Limb (tissue), 2 donors: ENCODE measurements around the gene AACS.
"Not testable (repeated sequence)": the region's sequence is repeated elsewhere in the genome, so short reads cannot be mapped to it uniquely, and the experiment has no call there.

Source experiments
- DNase-seq, 2 donors: peaks; one replicate each; pipeline ENCODE4 v3.0.0-alpha.2; 2016; ENCODE audit errors: extremely low spot score in 2 of 2

The AACS gene

DNA sequence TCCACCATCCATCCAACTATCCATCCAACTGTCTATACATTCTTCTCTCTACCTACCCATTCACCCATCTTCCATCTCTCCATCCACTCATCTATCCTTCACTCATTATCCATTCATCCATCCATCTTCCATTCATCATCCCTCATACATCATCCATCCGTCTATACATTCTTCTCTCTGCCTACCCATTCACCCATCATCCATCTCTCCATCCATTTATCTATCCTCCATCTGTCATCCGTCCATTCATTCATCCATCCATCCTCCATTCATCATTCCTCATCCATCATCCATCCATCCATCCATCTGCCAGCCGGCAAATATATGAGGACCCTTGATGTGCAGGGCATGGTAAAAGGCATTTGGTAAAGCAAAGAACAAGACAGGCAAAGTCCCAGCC is 25.2 kb downstream of the AACS start:
- no peak for DNase-seq

- DNase-seq, result no peak
Observed at GRCh38 chr12:125091401-125091800, 26.2 kb downstream of the AACS start.

DNA sequence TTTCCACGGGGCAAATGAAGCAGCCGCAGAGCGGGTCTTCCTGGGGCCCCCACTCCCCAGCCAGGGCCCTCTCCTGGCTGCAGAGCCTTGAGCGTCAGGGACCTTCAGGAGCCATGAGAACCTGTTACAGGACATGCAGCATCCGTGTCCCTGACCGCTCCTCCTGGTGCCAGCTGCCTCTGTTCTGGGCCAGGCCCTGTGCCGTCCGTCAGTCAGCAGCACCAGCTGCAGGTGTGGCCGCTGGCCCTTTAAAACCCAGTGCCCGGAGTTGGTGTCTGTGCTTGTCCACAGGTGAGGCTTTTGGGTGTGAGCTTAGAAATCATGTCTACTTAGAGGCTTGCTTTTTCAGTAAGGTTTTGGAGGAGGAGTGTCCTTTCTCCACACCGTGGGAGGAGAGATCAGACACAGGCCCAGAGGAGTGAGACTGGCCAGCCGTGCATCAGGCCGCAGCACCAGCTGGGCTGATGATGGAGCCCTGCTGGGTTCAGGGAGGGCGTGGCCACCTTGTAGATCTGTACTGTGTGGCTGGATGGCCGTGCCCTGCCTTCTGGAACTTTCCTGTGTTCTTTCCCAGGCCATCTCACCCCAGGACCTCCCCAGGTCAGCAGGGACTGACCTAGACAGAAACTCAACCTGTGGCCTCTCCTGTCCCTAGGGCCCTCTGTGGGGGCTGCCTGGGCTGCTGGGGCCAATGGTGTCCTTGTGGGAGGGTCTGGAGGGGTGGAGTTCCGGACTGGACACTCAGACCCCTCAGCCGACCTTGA is 27.1 kb downstream of the AACS start:
- no peak for DNase-seq

- DNase-seq, result no peak
Observed at GRCh38 chr12:125092872-125093680, 27.8 kb downstream of the AACS start.

GRCh38 chr12:125093681-125094330 is 28.6 kb downstream of the AACS start:
- no peak for DNase-seq

DNA sequence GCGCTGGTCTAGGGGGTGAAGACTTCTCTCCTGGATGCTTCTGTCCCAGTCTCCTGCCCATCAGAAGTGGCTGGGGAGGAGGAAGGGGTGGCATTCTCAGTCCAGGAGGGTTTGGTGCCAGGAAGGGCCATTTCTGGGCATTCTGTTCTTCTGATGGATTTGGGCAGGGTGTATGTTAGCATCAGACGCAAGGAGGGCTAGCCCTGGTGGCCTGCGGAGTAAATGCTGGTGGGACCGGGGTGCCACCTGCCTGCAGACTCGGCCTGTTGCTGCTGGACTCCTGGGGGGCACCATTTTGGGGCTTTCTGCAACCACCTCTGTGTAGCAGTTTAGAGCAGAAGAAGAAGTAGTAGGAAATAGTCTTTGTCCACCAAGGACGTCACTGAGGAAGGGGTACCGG is 31.7 kb downstream of the AACS start:
- no peak for DNase-seq

- no peak for DNase-seq
Observed at GRCh38 chr12:125097427-125097826, 32.2 kb downstream of the AACS start.

GRCh38 chr12:125098676-125099408 is 33.6 kb downstream of the AACS start:
- no peak for DNase-seq

- no peak for DNase-seq
Observed at GRCh38 chr12:125099409-125099782, 34.2 kb downstream of the AACS start.

DNA sequence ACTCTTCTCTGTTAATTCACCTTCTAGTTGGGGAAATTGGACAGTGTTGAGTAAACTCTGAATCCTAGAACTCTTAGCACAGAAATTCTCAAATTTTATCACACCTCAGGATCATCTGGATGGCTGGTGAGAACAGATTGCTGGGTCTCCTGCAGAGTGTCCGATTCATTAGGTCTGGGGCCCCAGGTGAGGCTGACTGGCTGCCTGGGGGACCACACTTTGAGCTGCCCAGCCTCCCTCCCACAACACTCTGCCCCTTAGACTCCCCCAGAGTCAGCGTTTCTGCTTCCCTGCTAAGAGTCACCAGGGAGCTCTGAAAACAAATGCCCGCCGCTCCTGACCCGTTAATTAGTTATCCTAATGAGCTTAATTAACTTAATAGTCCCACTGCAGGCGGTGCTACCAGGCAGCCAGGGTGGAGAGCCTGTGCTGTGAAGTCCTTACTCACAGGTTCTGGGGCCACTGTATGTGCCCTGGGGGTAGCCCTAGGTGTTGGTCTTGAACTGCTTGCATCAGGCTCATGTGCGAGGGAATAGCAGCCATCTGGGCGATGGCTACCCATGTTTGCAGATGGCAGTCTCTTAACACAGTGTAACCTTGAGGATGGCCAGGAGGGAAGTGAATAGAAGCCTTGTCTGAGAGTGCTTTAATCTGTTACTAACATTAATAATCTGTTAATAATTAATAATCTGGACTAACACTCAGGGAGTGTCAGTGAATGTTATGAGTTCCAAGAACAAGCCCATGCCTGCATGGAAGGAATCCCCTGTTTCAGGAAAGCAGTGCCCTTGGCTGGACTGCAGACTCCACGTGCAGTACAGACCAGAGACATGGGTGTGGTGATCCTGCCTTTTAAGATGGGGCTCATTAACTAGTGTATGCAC is 35.6 kb downstream of the AACS start:
- no peak for DNase-seq

DNA sequence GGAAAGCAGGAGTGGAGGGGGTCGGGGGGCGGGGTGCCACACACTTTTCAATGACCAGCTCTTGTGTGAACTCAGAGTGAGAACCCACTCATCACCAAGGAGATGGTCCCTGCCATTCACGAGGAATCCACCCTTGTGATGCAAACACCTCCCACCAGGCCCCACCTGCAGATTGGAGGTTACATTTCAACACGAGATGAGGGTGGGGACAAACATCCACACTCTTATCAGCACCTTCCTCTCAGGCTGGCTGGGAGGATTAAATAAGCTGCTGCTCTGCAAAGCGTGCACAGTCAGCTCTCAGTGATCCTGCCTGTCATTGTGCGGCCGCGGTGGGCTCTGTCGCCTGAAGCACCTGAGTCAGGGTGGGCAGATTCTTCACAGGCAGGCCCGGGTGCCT is 39.7 kb downstream of the AACS start:
- DNase-seq, result no peak

DNA sequence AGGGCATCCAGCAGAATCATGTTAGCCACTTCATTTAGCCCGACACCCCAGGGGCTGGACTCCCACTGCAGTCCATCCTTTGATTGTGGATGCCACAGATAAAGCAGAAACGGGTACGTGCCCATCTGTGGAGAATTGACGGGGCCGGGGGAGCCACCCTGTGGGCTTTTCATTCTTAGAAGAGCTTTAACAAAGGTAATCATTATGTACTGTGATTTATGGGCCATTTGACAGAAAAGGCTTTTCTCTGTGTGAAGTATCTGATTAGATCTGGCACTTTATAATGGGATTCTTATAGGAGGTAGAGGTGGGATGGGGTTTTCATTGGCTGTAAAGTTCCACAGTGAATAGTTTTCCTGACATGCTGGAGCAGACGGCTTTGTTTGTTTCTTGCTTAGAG is 40.4 kb downstream of the AACS start:
- DNase-seq, result no peak

DNA sequence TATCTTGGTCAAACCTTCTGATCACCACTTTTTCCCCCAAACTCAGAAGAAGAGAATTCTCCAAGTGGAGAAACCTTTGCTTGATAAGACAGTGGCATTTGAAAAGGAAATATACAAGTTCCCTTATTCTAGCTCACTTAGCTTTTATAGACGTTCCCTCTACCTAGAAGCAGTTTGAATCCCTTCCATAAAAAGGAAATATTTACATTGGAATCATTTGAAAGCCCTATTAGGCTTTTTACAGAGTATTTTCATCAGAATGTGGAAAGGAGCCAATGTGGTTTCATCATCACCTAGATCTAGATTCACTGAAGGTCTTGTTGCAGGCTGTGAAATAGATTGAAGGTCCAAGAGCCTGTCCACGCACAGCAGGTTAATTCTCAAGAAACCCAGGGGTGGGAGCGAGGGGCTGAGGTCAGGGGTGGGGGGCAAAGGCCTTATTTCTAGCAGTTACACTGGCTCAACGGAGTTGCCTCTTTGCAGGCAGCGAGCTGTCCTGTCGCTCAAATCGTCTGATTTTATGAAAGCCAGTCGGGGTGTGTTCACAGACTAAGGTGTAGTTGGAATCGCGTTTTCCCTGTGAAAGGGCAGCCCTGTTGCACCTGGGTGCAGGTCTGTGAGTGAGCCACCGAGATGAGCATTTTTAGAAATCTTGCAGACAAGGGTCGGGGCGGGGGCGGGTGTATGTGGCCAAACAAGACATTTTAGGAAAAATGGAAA is 45.6 kb downstream of the AACS start:
- DNase-seq, result no peak

DNA sequence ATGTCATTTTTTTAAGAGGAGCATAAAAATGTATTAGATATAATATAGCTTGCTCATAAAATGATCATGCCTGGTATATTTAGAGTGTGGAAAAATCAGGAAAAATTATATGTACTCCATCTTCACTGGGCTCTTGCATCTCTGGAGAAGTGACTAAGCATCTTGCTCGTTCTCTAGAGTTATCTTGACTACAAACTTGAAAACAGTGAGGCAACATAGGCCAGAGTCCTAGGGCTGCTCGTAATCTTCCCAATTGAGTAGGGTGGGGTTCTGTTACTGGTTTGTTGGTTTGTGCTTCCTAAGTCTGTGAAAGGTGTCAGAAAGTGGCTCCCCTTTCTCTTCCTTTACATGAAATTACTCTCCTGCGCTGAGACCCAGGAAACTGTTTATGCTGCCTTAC is 46.2 kb downstream of the AACS start:
- no peak for DNase-seq

DNA sequence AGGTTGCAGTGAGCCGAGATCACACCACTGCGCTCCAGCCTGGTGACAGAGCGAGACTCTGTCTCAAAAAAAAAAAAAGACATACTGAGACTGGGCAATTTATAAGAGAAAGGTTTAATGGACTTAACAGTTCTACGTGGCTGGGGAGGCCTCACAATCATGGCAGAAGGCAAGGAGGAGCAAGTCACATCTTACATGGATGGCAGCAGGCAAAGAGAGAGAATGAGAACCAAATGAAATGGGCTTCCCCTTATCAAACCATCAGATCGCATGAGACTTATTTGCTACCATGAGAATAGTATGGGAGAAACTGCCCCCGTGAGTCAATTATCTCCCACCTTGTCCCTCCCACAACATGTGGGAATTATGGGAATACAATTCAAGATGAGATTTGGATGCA is 47.4 kb downstream of the AACS start:
- not testable (repeated sequence) for DNase-seq

GRCh38 chr12:125113263-125113662 is 48.0 kb downstream of the AACS start:
- no peak for DNase-seq

- no peak for DNase-seq
Observed at GRCh38 chr12:125113789-125114188, 48.6 kb downstream of the AACS start.

DNA sequence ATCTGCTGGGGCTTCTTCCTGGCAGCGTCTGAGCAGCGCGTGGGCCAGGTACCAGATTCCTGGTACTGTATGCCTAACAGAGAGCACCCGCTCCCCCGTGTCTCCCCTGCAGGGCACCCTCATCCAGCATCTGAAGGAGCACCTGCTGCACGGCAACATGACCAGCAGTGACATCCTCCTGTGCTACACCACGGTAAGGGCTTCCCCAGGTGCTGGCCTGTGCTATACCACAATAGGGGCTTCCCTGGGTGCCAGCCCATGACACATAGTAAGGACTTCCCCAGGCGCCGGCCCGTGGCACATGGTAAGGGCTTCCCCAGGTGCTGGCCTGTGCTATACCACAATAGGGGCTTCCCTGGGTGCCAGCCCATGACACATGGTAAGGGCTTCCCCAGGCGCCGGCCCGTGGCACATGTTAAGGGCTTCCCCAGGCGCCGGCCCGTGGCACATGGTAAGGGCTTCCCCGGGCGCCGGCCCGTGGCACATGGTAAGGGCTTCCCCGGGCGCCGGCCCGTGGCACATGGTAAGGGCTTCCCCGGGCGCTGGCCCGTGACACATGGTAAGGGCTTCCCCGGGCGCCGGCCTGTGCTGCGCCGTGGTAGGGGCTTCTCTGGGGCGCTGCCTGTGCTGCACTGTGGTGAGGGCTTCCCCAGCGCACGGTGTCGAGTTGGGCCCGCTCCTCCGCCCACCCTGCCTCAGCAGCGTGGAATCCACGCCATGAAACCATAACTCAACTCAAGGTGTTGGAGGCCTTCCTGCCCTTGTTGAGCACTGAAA is 49.3 kb downstream of the AACS start:
- no peak for DNase-seq

GRCh38 chr12:125120566-125120965 is 55.3 kb downstream of the AACS start:
- no peak for DNase-seq
